ENCODE results near the gene COMTD1.
"Not testable (repeated sequence)": the region's sequence is repeated elsewhere in the genome, so short reads cannot be mapped to it uniquely, and the experiment has no call there.

Gene COMTD1

DNA sequence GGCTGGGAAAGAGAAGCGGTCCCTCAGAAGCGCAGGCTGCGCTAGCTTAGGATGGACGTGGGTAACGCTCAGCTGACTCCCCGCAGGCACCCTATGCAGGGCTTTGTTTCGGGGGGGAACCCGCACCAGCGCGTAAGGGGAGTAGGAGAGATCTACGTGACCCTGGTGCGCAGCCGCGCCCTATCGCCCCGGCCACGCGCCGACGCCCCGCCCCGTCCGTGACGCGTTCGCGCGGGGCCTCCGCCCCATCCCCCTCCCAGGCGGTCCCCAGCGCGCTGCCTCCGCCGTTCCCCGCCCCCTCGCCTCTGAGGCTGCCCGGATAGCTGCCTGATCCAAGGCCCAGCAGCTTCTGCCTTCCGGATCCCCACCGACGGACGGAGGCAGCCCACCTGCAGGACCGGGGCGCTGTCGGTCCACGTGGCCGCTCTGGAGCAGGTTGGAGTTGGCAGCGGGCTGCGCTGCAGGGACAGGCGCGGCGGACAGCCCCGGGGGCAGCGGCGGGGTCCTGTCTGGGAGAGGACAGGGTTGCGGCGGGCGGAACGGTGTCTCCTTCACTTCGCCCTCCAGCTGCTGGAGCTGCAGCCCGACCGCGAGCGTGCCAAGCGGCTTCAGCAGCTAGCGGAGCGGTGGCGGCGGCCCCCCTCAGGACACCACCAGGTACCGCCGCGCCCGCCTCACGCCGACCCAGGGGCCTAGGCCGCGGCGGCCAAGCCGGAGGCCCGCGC lies 25.3 kb downstream of the COMTD1 start, which contains the start of gene VDAC2:
VDAC2 (plus strand) TSS at position 515 of the 725 bp plus-strand sequence. CDS start 363 bp downstream, outside the sequence.
- peak within 1 kb of the TSS; percentile 94 for H3K27ac ChIP-seq (ENCODE audit: low read depth, low read length)
- H3K4me1 ChIP-seq (ENCODE audit: insufficient read depth, low read length), result peaks cover 39% of the 10 kb centered on the region
- H3K36me3 ChIP-seq (ENCODE audit: insufficient read depth, low read length), result peaks cover 16% of the 10 kb centered on the region
- H3K9me3 ChIP-seq (ENCODE audit: low read length), result no peaks in the 10 kb centered on the region
- peak within 1 kb of the TSS; percentile 84 for H3K9ac ChIP-seq (ENCODE audit: low read length)
- no peaks in the 10 kb centered on the region for H3K27me3 ChIP-seq (ENCODE audit: control insufficient read depth in 1 of 2, insufficient read depth in 2 of 2, low read length in 2 of 2)
- H3K4me3 ChIP-seq (ENCODE audit: low read depth in 1 of 2, low read length in 2 of 2), result peak within 1 kb of the TSS; percentile 55 to 58

DNA sequence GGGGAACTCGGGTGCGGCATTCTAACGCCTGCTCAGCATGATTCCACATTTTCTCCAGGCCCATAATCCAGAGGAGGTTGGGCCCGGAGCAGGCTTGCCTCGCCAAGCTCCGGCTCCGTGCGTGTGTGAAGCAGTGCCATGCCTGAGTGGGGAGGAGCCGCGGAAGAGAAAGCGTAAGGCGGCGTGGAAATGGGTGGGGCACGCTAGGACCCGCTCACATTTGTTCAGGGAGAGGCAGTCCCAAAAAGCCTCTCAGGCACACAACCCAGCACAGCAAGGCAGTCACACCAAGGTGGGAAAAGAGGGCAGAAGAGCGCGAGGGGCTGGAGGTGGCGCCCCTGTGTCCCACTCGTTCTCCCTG lies 25.9 kb downstream of the COMTD1 start:
- peaks cover 14% of the 10 kb centered on the region for H3K36me3 ChIP-seq (ENCODE audit: insufficient read depth, low read length)
- no peaks in the 10 kb centered on the region for H3K27me3 ChIP-seq (ENCODE audit: control insufficient read depth in 1 of 2, insufficient read depth in 2 of 2, low read length in 2 of 2)
- H3K27ac ChIP-seq (ENCODE audit: low read depth, low read length), result peak overlapping the region; percentile 94
- H3K9ac ChIP-seq (ENCODE audit: low read length), result peak overlapping the region; percentile 84
- H3K4me3 ChIP-seq (ENCODE audit: low read depth in 1 of 2, low read length in 2 of 2), result peak overlapping the region; percentile 55 to 58
- H3K9me3 ChIP-seq (ENCODE audit: low read length), result no peaks in the 10 kb centered on the region
- peaks cover 39% of the 10 kb centered on the region for H3K4me1 ChIP-seq (ENCODE audit: insufficient read depth, low read length)

DNA sequence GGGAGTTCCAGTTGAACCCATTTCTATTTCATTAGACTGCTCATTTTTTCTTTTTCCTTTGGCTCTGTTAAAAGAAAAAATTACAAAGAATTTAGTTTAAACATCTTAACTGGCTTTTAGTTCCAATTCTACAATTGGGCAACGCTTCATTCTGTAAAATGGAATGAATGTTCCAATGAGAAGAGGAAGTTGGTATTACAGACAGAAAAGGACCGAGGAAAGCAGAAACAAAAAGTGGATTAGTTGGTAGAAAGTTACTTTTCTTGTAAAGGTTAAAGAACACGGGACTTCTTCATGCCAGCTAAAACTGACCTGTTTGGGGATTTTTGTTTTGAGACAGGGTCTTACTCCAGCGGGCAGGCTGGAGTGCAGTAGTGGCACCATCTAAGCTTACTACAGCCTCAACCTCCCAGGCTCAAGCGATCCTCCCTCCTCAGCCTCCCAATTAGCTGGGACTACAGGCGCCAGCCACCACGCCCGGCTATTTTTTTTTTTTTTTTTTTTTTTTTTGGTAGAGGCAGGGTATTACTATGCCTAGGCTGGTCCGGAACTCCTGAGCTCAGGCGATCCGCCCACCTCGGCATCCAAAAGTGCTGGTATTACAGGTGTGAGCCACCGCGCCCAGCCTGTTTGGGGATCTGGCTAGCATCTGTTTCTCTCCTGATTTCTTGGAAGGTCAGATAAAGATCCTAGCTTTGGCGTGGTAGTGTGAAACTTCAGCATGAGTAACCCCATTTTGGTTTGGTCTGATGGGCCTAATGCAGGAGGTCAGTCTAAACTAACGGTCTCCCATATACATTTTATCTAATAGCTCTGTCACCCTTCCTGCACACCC lies 26.5 kb downstream of the COMTD1 start:
- H3K27me3 ChIP-seq (ENCODE audit: control insufficient read depth in 1 of 2, insufficient read depth in 2 of 2, low read length in 2 of 2), result no peaks in the 10 kb centered on the region
- peak overlapping the region; percentile 55 to 58 for H3K4me3 ChIP-seq (ENCODE audit: low read depth in 1 of 2, low read length in 2 of 2)
- peaks cover 39% of the 10 kb centered on the region for H3K4me1 ChIP-seq (ENCODE audit: insufficient read depth, low read length)
- H3K27ac ChIP-seq (ENCODE audit: low read depth, low read length), result peak overlapping the region; percentile 94
- no peaks in the 10 kb centered on the region for H3K9me3 ChIP-seq (ENCODE audit: low read length)
- H3K36me3 ChIP-seq (ENCODE audit: insufficient read depth, low read length), result peaks cover 10% of the 10 kb centered on the region
- peak overlapping the region; percentile 84 for H3K9ac ChIP-seq (ENCODE audit: low read length)

DNA sequence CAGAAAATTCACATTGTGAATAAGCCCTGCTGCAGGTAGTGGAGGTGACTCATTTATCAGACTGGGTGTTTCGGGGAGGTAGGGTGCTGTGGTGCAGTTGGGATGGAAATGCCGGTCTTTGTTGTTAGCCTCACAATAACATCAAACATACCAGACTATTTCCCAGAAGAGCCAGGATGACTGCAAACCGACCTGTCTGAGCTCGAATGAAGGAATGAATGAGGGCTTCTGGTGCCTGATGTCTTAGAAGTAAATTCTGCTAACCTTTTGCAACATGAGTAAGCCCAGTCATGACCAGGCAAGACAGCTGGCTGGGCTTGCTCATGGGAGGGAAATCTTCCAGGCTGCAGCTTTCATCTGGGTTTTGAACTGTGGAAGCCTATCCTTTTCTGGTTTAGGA lies 27.6 kb downstream of the COMTD1 start:
- Histone ChIP-seq H3K9ac (ENCODE audit: low read length) (no peak overlapping the region), H3K27ac (ENCODE audit: low read depth, low read length) (peak overlapping the region; percentile 50), H3K27me3 (ENCODE audit: control insufficient read depth in 1 of 2, insufficient read depth in 2 of 2, low read length in 2 of 2) (no peaks in the 10 kb centered on the region), H3K36me3 (ENCODE audit: insufficient read depth, low read length) (peaks cover 4% of the 10 kb centered on the region), H3K9me3 (ENCODE audit: low read length) (no peaks in the 10 kb centered on the region), H3K4me1 (ENCODE audit: insufficient read depth, low read length) (peaks cover 40% of the 10 kb centered on the region), H3K4me3 (ENCODE audit: low read depth in 1 of 2, low read length in 2 of 2) (no peak overlapping the region)

DNA sequence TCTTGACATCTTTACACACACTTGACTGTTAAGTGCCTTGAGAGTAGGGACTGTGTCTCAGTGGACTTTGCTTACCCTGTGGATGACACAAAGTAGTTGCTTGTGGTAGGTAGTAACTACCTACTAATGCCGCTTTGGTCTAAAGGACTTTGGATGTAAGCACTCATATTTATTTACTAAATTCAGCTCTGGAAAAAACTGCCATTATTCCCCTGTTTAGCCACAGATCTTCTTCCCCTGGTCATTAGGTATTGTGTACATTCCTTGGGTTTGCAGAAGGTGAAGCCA lies 28.0 kb downstream of the COMTD1 start:
- Histone ChIP-seq H3K27me3 (ENCODE audit: control insufficient read depth in 1 of 2, insufficient read depth in 2 of 2, low read length in 2 of 2) (no peaks in the 10 kb centered on the region), H3K4me3 (ENCODE audit: low read depth in 1 of 2, low read length in 2 of 2) (no peak overlapping the region), H3K9me3 (ENCODE audit: low read length) (no peaks in the 10 kb centered on the region), H3K36me3 (ENCODE audit: insufficient read depth, low read length) (no peaks in the 10 kb centered on the region), H3K9ac (ENCODE audit: low read length) (no peak overlapping the region), H3K27ac (ENCODE audit: low read depth, low read length) (peak overlapping the region; percentile 50), H3K4me1 (ENCODE audit: insufficient read depth, low read length) (peaks cover 41% of the 10 kb centered on the region)

DNA sequence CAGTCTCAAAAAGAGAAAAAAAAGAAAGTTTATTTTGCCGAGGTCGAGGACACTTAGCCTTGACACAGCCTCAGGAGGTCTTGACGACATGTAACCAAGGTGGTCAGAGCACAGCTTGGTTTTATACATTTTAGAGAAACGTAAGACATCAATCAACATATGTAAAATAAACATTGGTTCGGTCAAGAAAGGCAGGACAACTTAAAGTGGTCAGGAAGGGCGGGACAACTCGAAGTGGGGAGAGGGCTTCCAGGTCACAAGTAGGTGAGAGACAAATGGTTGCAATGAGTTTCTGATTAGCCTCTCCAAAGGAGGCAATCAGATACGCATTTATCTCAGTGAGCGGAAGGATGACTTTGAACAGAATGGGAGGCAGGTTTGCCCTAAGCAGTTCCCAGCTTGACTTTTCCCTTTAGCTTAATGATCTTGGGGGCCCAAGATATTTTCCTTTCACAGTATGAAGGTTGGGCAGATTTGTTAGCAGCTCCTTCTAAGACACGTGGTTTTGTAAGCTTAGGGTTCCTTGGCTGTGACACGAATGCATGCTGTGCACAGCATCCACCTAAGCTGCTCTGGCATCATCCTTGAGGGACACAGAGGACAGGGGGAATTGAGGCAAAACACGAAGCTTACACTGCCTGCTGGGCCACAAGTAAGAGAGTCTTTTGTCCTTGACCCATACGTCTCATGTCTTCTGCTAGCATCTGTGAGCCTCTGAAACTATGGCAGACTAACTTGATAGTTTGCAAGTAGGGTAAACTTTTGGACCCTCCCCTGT lies 28.5 kb downstream of the COMTD1 start:
- peak overlapping the region; percentile 50 for H3K27ac ChIP-seq (ENCODE audit: low read depth, low read length)
- H3K36me3 ChIP-seq (ENCODE audit: insufficient read depth, low read length), result no peaks in the 10 kb centered on the region
- H3K4me3 ChIP-seq (ENCODE audit: low read depth in 1 of 2, low read length in 2 of 2), result no peak overlapping the region
- peaks cover 41% of the 10 kb centered on the region for H3K4me1 ChIP-seq (ENCODE audit: insufficient read depth, low read length)
- no peak overlapping the region for H3K9ac ChIP-seq (ENCODE audit: low read length)
- no peaks in the 10 kb centered on the region for H3K27me3 ChIP-seq (ENCODE audit: control insufficient read depth in 1 of 2, insufficient read depth in 2 of 2, low read length in 2 of 2)
- H3K9me3 ChIP-seq (ENCODE audit: low read length), result no peaks in the 10 kb centered on the region

DNA sequence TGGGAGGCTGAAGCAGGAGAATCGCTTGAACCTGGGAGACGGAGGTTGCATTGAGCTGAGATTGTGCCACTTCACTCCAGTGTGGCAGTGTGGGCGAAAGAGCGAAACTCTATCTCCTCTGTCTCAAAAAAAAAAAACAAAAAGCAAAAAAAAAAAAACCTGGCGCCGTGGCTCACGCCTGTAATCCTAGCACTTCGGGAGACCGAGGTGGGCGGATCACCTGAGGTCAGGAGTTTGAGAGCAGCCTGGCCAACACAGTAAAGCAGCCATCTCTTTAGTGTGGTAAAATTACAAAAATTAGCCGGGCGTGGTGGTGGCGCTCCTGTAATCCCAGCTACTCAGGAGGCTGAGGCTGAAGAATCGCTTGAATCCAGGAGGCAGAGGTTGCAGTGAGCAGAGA lies 29.1 kb downstream of the COMTD1 start:
- H3K27ac ChIP-seq (ENCODE audit: low read depth, low read length); H3K9ac ChIP-seq (ENCODE audit: low read length); H3K9me3 ChIP-seq (ENCODE audit: low read length); H3K4me3 ChIP-seq (ENCODE audit: low read depth in 1 of 2, low read length in 2 of 2); H3K27me3 ChIP-seq (ENCODE audit: control insufficient read depth in 1 of 2, insufficient read depth in 2 of 2, low read length in 2 of 2); H3K36me3 ChIP-seq (ENCODE audit: insufficient read depth, low read length): not testable (repeated sequence)
- peaks cover 41% of the 10 kb centered on the region for H3K4me1 ChIP-seq (ENCODE audit: insufficient read depth, low read length)

DNA sequence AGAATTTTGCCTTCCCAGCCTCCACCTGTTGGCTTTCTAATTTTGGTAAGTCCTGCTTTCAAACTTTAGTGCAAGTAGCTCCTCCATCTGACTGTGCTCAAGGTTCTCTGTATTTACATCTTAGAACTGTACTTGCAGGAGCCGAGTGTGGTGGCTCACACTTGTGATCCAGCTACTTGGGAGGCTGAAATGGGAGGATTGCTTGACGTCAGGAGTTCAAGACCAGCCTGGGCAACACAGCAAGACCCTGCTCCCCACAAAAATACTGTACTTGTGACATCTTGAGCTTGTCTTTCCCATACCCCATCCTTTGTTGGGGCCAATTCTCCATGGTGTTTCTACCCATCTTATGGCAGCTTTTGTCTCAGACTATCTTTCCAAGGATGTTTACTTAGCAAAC lies 29.8 kb downstream of the COMTD1 start:
- Histone ChIP-seq H3K27ac (ENCODE audit: low read depth, low read length) (no peak overlapping the region), H3K4me3 (ENCODE audit: low read depth in 1 of 2, low read length in 2 of 2) (no peak overlapping the region), H3K9me3 (ENCODE audit: low read length) (no peaks in the 10 kb centered on the region), H3K27me3 (ENCODE audit: control insufficient read depth in 1 of 2, insufficient read depth in 2 of 2, low read length in 2 of 2) (no peaks in the 10 kb centered on the region), H3K36me3 (ENCODE audit: insufficient read depth, low read length) (no peaks in the 10 kb centered on the region), H3K9ac (ENCODE audit: low read length) (no peak overlapping the region), H3K4me1 (ENCODE audit: insufficient read depth, low read length) (peaks cover 42% of the 10 kb centered on the region)

DNA sequence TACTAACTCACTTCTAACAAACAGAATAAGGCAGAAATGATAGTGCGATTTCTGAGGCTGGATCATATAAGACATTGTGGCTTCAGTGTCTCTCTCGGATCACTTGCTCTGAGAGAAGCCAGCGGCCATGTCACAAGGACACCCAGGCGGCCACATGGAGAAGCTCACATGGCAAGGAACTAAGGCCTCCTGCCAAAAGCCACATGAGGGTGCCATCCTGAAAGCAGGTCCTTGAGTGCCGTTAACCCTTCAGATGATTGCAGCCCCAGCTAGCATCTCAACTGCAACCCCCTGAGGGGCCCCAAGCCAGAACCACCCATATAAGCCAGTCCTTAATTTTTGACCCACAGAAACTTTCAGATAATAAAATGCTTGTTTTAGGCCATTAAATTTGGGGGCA lies 32.0 kb downstream of the COMTD1 start:
- H3K4me1 ChIP-seq (ENCODE audit: insufficient read depth, low read length), result peaks cover 31% of the 10 kb centered on the region
- H3K27ac ChIP-seq (ENCODE audit: low read depth, low read length), result no peak overlapping the region
- H3K9ac ChIP-seq (ENCODE audit: low read length), result no peak overlapping the region
- H3K4me3 ChIP-seq (ENCODE audit: low read depth in 1 of 2, low read length in 2 of 2), result no peak overlapping the region
- no peaks in the 10 kb centered on the region for H3K9me3 ChIP-seq (ENCODE audit: low read length)
- no peaks in the 10 kb centered on the region for H3K36me3 ChIP-seq (ENCODE audit: insufficient read depth, low read length)
- no peaks in the 10 kb centered on the region for H3K27me3 ChIP-seq (ENCODE audit: control insufficient read depth in 1 of 2, insufficient read depth in 2 of 2, low read length in 2 of 2)

DNA sequence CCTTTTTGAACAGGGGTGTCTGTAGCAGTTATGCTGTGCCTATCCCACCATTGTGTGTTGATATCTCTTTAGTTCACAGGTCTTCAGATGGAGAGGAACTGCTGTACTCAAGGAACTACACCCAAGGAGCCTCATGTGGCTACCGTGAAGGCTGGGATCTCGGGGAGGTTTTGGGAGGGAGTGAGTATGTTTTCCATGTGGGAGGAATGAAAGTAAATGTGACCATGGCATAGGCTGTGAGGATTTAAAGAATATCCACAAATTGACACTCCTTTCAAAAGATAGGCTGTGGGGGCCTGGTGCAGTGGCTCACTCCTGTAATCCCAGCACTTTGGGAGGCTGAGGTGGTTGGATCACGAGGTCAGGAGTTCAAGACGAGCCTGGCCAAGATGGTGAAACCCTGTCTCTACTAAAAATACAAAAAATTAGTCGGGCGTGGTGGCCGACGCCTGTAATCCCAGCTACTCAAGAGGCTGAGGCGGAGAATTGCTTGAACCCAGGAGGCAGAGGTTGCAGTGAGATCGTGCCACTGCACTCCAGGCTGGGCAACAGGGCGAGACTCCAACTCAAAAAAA lies 32.6 kb downstream of the COMTD1 start:
- H3K9me3 ChIP-seq (ENCODE audit: low read length); H3K9ac ChIP-seq (ENCODE audit: low read length); H3K27me3 ChIP-seq (ENCODE audit: control insufficient read depth in 1 of 2, insufficient read depth in 2 of 2, low read length in 2 of 2); H3K36me3 ChIP-seq (ENCODE audit: insufficient read depth, low read length); H3K4me3 ChIP-seq (ENCODE audit: low read depth in 1 of 2, low read length in 2 of 2); H3K27ac ChIP-seq (ENCODE audit: low read depth, low read length): not testable (repeated sequence)
- H3K4me1 ChIP-seq (ENCODE audit: insufficient read depth, low read length), result peaks cover 26% of the 10 kb centered on the region
